DMS53 treated with DMSO at 0.1 percent for 48 hours (cell line): ENCODE data around the gene CACNA2D4.

Source experiments
- DNase-seq: peaks from one replicate; lab custom pipeline; 2025; ENCODE audit not compliant: unreplicated experiment; lab: John Stamatoyannopoulos, UW

The CACNA2D4 gene

GRCh38 chr12:1935242-1935641 is 16.8 kb upstream of the CACNA2D4 start:
- no peak for DNase-seq

GRCh38 chr12:1934831-1935230 is 16.4 kb upstream of the CACNA2D4 start:
- no peak for DNase-seq

- no peak for DNase-seq
Measured at GRCh38 chr12:1934068-1934467, 15.6 kb upstream of the CACNA2D4 start.

GRCh38 chr12:1933342-1934051 is 15.0 kb upstream of the CACNA2D4 start:
- no peak for DNase-seq

GRCh38 chr12:1932264-1932777 is 13.9 kb upstream of the CACNA2D4 start:
- DNase-seq = no peak

- no peak for DNase-seq
Measured at GRCh38 chr12:1931642-1932041, 13.2 kb upstream of the CACNA2D4 start.

GRCh38 chr12:1930803-1931597 is 12.5 kb upstream of the CACNA2D4 start:
- DNase-seq = no peak

- no peak for DNase-seq
Measured at GRCh38 chr12:1929985-1930802, 11.7 kb upstream of the CACNA2D4 start.

GRCh38 chr12:1929241-1929984 is 11.0 kb upstream of the CACNA2D4 start:
- DNase-seq = no peak

- no peak for DNase-seq
Measured at GRCh38 chr12:1928439-1929121, 10.1 kb upstream of the CACNA2D4 start.

GRCh38 chr12:1927751-1928351 is 9.4 kb upstream of the CACNA2D4 start:
- no peak for DNase-seq

GRCh38 chr12:1927051-1927680 is 8.7 kb upstream of the CACNA2D4 start:
- no peak for DNase-seq

GRCh38 chr12:1926251-1926657 is 7.8 kb upstream of the CACNA2D4 start:
- DNase-seq = no peak

GRCh38 chr12:1925684-1926006 is 7.2 kb upstream of the CACNA2D4 start:
- DNase-seq = no peak

- no peak for DNase-seq
Measured at GRCh38 chr12:1924996-1925683, 6.7 kb upstream of the CACNA2D4 start.

- DNase-seq = no peak
Measured at GRCh38 chr12:1922985-1923384, 4.5 kb upstream of the CACNA2D4 start.

- no peak for DNase-seq
Measured at GRCh38 chr12:1922075-1922709, 3.7 kb upstream of the CACNA2D4 start.

- DNase-seq = no peak
Measured at GRCh38 chr12:1920971-1921370, 2.5 kb upstream of the CACNA2D4 start.
